ENCODE results near the gene THSD4.

DNA sequence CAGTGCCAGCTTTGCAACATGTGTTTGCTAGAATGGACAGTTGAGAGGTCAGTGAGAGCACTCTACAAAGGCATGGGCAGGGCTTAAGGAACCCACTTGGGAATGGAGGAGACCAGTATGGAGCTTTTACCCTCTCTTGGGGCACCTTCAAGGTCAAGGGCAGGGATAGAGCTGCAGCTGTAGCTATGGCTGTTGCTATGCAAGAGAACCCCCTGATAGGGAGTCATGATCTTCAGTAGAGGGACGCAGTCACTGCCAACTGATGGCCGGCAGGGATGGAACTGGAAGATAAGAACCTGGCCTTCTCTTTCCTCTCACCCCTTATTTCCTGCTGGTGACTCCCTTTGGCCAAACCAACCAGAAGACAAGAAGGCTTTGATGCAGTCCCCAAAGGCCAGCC lies 40.3 kb downstream of the THSD4 start:
- TF ChIP-seq, protein P1, sequence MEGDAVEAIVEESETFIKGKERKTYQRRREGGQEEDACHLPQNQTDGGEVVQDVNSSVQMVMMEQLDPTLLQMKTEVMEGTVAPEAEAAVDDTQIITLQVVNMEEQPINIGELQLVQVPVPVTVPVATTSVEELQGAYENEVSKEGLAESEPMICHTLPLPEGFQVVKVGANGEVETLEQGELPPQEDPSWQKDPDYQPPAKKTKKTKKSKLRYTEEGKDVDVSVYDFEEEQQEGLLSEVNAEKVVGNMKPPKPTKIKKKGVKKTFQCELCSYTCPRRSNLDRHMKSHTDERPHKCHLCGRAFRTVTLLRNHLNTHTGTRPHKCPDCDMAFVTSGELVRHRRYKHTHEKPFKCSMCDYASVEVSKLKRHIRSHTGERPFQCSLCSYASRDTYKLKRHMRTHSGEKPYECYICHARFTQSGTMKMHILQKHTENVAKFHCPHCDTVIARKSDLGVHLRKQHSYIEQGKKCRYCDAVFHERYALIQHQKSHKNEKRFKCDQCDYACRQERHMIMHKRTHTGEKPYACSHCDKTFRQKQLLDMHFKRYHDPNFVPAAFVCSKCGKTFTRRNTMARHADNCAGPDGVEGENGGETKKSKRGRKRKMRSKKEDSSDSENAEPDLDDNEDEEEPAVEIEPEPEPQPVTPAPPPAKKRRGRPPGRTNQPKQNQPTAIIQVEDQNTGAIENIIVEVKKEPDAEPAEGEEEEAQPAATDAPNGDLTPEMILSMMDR (conservative IDR thresholded peaks at IDR 0.05 in 1 of 2, IDR thresholded peaks at IDR 0.05 in 1 of 2; ENCODE audit: low read depth in 1 of 2, low read length in 2 of 2), result no peak
- no peak for TF ChIP-seq EZH2 (IDR thresholded peaks at IDR 0.05; ENCODE audit: low read length, missing control alignments)

All from fibroblast of lung (primary cell).